T-helper 22 cell (primary cell): ENCODE data around the gene SFTA2.
"Not testable (repeated sequence)": the region's sequence is repeated elsewhere in the genome, so short reads cannot be mapped to it uniquely, and the experiment has no call there.

ENCODE experiments used
- DNase-seq: peaks from one replicate; pipeline ENCODE4 v3.0.0-alpha.2; 2020; ENCODE audit warnings: low read depth

Gene SFTA2

GRCh38 chr6:30912746-30913520 is 19.0 kb downstream of the SFTA2 start:
- DNase-seq: no peak

- DNase-seq: not testable (repeated sequence)
Observed at GRCh38 chr6:30910473-30910872, 21.5 kb downstream of the SFTA2 start.

- DNase-seq: no peak
Observed at GRCh38 chr6:30908700-30909099, 23.3 kb downstream of the SFTA2 start.

GRCh38 chr6:30907758-30908591 is 24.0 kb downstream of the SFTA2 start, which contains the start of gene GTF2H4:
GTF2H4 (plus strand) TSS chr6:30908207.
- DNase-seq: peak; percentile 94

GRCh38 chr6:30907290-30907757 is 24.6 kb downstream of the SFTA2 start:
- DNase-seq: not testable (repeated sequence)

GRCh38 chr6:30903236-30903635 is 28.7 kb downstream of the SFTA2 start:
- DNase-seq: no peak

- no peak for DNase-seq
Observed at GRCh38 chr6:30902709-30903108, 29.3 kb downstream of the SFTA2 start.

- not testable (repeated sequence) for DNase-seq
Observed at GRCh38 chr6:30902196-30902595, 29.8 kb downstream of the SFTA2 start.

- no peak for DNase-seq
Observed at GRCh38 chr6:30901436-30901835, 30.5 kb downstream of the SFTA2 start.

- no peak for DNase-seq
Observed at GRCh38 chr6:30900863-30901417, 31.0 kb downstream of the SFTA2 start.

- no peak for DNase-seq
Observed at GRCh38 chr6:30898750-30899360, 33.1 kb downstream of the SFTA2 start.

GRCh38 chr6:30897882-30898281 is 34.1 kb downstream of the SFTA2 start:
- no peak for DNase-seq

GRCh38 chr6:30896541-30896940 is 35.4 kb downstream of the SFTA2 start:
- DNase-seq: no peak

- DNase-seq: no peak
Observed at GRCh38 chr6:30895343-30895742, 36.6 kb downstream of the SFTA2 start.

GRCh38 chr6:30894935-30895334 is 37.0 kb downstream of the SFTA2 start:
- no peak for DNase-seq

GRCh38 chr6:30894381-30894780 is 37.6 kb downstream of the SFTA2 start:
- no peak for DNase-seq

- no peak for DNase-seq
Observed at GRCh38 chr6:30893666-30894065, 38.3 kb downstream of the SFTA2 start.

- no peak for DNase-seq
Observed at GRCh38 chr6:30893001-30893591, 38.9 kb downstream of the SFTA2 start.

GRCh38 chr6:30891816-30892538 is 40.0 kb downstream of the SFTA2 start:
- no peak for DNase-seq

- no peak for DNase-seq
Observed at GRCh38 chr6:30891450-30891723, 40.6 kb downstream of the SFTA2 start.

GRCh38 chr6:30890646-30891449 is 41.1 kb downstream of the SFTA2 start:
- no peak for DNase-seq
